ENCODE measurements around the gene SOX1. TPM values are rescaled to one million over a fixed set of nuclear protein-coding genes. Genes with fewer than 3 reads are reported as not detected.

Gene SOX1
- total and polyA plus RNA-seq, 2 of the 13 experiments (the other 11 are each of a cell fraction or from before 2014, with no cell fraction given): not detected

DNA sequence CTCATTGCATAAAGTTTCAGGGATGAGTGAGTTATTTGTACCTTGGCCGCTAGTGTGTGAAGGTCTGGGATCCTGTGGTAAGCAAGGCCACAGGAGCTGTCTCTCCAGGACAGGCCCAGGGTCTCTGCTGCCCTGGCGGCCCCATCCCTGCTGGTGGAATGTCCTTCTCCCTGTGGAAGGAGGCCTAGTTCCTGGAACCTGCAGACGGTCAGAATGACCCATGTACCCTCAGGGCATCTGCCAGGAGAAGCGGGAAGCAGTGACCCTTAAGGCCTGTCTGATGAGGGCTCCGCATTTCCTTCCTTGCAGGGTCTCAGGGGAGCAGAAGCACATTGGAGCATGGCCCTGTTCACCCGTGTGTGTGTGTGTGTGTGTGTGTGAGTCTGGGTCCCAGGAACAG is 32.1 kb upstream of the SOX1 start (continued):
- TF ChIP-seq, protein P1, sequence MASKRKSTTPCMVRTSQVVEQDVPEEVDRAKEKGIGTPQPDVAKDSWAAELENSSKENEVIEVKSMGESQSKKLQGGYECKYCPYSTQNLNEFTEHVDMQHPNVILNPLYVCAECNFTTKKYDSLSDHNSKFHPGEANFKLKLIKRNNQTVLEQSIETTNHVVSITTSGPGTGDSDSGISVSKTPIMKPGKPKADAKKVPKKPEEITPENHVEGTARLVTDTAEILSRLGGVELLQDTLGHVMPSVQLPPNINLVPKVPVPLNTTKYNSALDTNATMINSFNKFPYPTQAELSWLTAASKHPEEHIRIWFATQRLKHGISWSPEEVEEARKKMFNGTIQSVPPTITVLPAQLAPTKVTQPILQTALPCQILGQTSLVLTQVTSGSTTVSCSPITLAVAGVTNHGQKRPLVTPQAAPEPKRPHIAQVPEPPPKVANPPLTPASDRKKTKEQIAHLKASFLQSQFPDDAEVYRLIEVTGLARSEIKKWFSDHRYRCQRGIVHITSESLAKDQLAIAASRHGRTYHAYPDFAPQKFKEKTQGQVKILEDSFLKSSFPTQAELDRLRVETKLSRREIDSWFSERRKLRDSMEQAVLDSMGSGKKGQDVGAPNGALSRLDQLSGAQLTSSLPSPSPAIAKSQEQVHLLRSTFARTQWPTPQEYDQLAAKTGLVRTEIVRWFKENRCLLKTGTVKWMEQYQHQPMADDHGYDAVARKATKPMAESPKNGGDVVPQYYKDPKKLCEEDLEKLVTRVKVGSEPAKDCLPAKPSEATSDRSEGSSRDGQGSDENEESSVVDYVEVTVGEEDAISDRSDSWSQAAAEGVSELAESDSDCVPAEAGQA (IDR thresholded peaks at IDR 0.05; ENCODE audit: low read depth): no peak
- TF ChIP-seq, protein P1 (CRISPR knock-in tag; IDR thresholded peaks at IDR 0.05; ENCODE audit: borderline replicate concordance): no peak
- no peak for TF ChIP-seq NR2F1 (CRISPR knock-in tag; IDR thresholded peaks at IDR 0.05)

DNA sequence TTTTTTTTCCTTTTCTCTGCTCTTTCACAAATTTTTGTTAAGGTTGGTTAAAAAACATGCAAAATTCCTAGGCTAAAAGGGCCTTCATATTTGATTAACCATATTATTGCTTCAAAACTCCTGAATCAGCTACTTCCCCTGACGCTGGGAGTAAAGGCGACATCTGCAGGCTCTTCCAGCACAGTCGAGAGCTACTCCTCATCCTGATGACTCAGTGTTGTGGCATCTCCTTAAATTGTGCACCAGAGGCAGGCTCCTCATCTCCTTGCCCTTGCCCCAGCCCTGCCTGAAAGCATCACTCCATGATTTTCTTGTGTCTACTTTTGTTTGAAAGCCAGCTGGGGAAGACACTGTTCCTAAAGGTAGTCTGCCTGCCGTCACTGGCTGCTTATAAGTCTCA is 24.5 kb upstream of the SOX1 start:
- in situ Hi-C loops (cut with HindIII; ENCODE audit: extremely low pct_ligation_motif_present, low pct_unique_long_range_greater_than_20kb): no loop called here
- no peak for DNase-seq (ENCODE audit: low spot score)

More for the DNA sequence above, 24.5 kb upstream of the SOX1 start:
- H2AFZ ChIP-seq (ENCODE audit: low read length): no peak overlapping the region
- no peaks in the 10 kb centered on the region for H3K4me1 ChIP-seq (ENCODE audit: insufficient read depth, low read length)
- no peaks in the 10 kb centered on the region for H3K36me3 ChIP-seq (replicated peaks in 1 of 2; ENCODE audit: control insufficient read depth in 1 of 2, insufficient read depth in 2 of 2, low read length in 2 of 2)
- intact Hi-C loops (cut with micrococcal nuclease; ENCODE audit: unreplicated experiment): no loop called here
- H3K27me3 ChIP-seq (ENCODE audit: control insufficient read depth in 1 of 2, insufficient read depth in 2 of 2, low read length in 2 of 2): peaks cover 0 to 26% of the 10 kb centered on the region in 2 experiments; a peak in 3 of 5 replicates
- FAIRE-seq (no peak), ATAC-seq (no peak)
- no peak overlapping the region for H3K27ac ChIP-seq (ENCODE audit: extremely low read length, insufficient read depth, low read length)
- ChIA-PET CTCF (ENCODE audit: low intra/inter-chr PET ratio, low total read pairs) (no interaction called here), POLR2A (no interaction called here)
- H3K9me3 ChIP-seq (ENCODE audit: low read length): no peaks in the 10 kb centered on the region
- no peaks in the 10 kb centered on the region for H3K79me2 ChIP-seq (ENCODE audit: insufficient read depth, low read length)
- no peak overlapping the region for H3K4me2 ChIP-seq (ENCODE audit: low read depth, low read length)
- no peak overlapping the region for H3K9ac ChIP-seq (ENCODE audit: insufficient read depth, low read depth, low read length)
- 43% methylated on average over 4 of the region's 4 CpGs for WGBS (ENCODE audit: low lambda C conversion rate)
- no peak overlapping the region for H3K4me3 ChIP-seq (replicated peaks in 1 of 3; ENCODE audit: insufficient read depth in 1 of 3, low read depth in 2 of 3, low read length in 3 of 3)
- TF ChIP-seq ZNF552 (CRISPR knock-in tag; IDR thresholded peaks at IDR 0.05; ENCODE audit: borderline replicate concordance): no peak
- BruUV-seq (replicated peaks): no TSS peak
- H4K20me1 ChIP-seq (ENCODE audit: insufficient read depth, low read length): no peaks in the 10 kb centered on the region; the same call in 1 of the 2 replicates
